ENCODE results near the gene C1QL4. TPM values are rescaled to one million over a fixed set of nuclear protein-coding genes. Genes with fewer than 3 reads are reported as not detected.

The C1QL4 gene
- total and polyA plus RNA-seq, 12 donors: not detected

DNA sequence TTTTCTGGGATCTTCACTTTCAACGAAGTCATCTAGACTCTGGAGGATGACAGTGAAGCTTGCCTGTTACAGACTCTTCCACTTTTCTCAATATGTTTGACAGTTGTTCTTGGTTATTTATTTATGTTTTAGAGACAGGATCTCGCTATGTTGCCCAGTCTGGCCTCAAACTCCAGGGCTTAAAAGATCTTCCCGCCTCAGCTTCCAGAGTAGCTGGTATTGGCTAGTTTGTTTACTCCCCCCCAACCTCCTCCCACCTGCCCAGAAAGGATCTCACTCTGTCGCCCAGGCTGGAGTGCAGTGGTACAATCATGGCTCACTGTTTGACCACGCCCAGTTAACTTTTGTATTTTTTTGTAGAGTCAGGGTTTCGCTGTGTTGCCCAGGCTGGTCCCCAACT is 33.6 kb upstream of the C1QL4 start:
- Histone ChIP-seq H3K27ac (no peak overlapping the region), H3K36me3 (peaks cover 0 to 6% (median 0%) of the 10 kb centered on the region in 9 donors), H3K27me3 (no peaks in the 10 kb centered on the region), H3K9me3 (no peaks in the 10 kb centered on the region), H3K4me1 (peaks cover 0 to 36% (median 31%) of the 10 kb centered on the region in 9 donors), H3K4me3 (no peak overlapping the region)
- ATAC-seq: no peak
- DNase-seq: no peak
- TF ChIP-seq, protein P1, sequence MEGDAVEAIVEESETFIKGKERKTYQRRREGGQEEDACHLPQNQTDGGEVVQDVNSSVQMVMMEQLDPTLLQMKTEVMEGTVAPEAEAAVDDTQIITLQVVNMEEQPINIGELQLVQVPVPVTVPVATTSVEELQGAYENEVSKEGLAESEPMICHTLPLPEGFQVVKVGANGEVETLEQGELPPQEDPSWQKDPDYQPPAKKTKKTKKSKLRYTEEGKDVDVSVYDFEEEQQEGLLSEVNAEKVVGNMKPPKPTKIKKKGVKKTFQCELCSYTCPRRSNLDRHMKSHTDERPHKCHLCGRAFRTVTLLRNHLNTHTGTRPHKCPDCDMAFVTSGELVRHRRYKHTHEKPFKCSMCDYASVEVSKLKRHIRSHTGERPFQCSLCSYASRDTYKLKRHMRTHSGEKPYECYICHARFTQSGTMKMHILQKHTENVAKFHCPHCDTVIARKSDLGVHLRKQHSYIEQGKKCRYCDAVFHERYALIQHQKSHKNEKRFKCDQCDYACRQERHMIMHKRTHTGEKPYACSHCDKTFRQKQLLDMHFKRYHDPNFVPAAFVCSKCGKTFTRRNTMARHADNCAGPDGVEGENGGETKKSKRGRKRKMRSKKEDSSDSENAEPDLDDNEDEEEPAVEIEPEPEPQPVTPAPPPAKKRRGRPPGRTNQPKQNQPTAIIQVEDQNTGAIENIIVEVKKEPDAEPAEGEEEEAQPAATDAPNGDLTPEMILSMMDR (IDR thresholded peaks at IDR 0.05): no peak
- intact Hi-C loops (cut with DNase I): no loop called here
- 93% methylated on average over 6 of the region's 6 CpGs for WGBS, 2 donors

DNA sequence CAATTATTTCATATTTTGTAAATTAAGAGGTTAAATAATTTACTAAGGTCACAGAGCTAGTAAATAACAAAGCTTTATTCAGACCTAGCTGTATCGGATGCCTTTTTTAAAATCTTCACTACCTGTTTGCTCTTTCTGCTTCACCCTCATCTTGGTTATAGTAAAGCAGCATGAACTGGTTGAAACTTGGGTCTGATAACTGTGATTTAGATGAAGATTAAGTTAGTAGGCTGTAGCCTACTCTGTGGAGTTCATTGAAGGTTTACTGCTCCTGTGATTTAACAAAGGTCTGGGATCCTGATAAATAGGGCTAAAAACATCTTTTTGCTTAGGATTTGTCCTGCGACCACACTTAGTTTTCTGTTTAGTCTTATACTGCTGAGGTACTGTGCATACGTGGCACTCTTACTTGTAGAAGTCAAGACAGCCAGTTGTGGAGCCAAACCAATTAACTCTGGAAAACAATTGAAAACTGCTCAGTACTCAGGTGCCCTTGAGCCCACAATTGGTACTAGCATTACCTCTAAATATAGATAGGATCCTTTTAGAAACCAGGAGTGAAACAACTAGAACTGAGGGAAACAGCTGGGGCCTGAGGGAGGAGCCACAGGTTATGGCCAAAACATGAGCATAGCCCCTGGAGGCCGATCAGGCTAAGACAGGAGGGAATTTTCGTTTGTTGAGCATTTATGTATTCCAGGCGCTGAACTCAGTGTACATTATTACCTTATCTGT is 32.6 kb upstream of the C1QL4 start:
- no peak for ATAC-seq
- no peak for DNase-seq
- TF ChIP-seq, protein P1 (IDR thresholded peaks at IDR 0.05): peak in 5 of 9 donors; percentile 32 to 43 (median 38)
- no peaks in the 10 kb centered on the region for H3K27me3 ChIP-seq
- H3K4me1 ChIP-seq: peaks cover 0 to 46% (median 31%) of the 10 kb centered on the region in 9 donors
- peaks cover 0 to 6% (median 0%) of the 10 kb centered on the region in 9 donors for H3K36me3 ChIP-seq
- H3K9me3 ChIP-seq: no peaks in the 10 kb centered on the region
- intact Hi-C loops (cut with DNase I): loop anchor here in 1 of 10 donors (10.0 kb wide), 1 partner anchor 215 kb away; no protein-coding TSS in a partner anchor
- peak overlapping the region in 2 of 10 donors; percentile 1 to 8 for H3K4me3 ChIP-seq
- H3K27ac ChIP-seq: peak overlapping the region in 7 of 10 donors; percentile 3 to 77 (median 46)
- 39% methylated on average over 6 of the region's 6 CpGs for WGBS, 2 donors

DNA sequence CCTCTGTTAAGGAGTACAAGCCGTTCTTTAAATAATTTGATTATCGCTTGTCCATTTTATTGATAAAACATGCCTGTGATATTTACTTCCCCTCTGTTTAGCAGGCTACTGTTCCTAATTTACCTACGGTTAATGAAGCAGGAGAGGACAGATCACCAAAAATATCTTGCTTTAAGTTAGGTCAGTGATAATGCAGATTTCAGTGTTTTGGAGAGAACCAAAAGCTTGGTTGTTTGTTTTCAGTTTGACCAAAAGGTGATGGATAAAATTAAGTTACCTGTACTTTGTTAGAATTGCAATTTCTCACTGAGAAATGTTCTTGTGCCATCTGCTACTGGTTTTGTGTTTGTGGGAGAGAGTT is 31.2 kb upstream of the C1QL4 start:
- peaks cover 0 to 47% (median 31%) of the 10 kb centered on the region in 9 donors for H3K4me1 ChIP-seq
- intact Hi-C loops (cut with DNase I): loop anchor here in 1 of 10 donors (10.0 kb wide), 1 partner anchor 217 kb away; no protein-coding TSS in a partner anchor
- H3K27ac ChIP-seq: peak overlapping the region in 9 of 10 donors; percentile 89 to 99 (median 95)
- WGBS, 2 donors: 9 to 13% methylated on average over 3 of the region's 3 CpGs
- peaks cover 0 to 3% (median 0%) of the 10 kb centered on the region in 9 donors for H3K36me3 ChIP-seq
- TF ChIP-seq, protein P1 (IDR thresholded peaks at IDR 0.05): no peak
- H3K4me3 ChIP-seq: peak overlapping the region; percentile 52 to 93 (median 90)
- H3K9me3 ChIP-seq: no peaks in the 10 kb centered on the region
- H3K27me3 ChIP-seq: no peaks in the 10 kb centered on the region
- DNase-seq (no peak), ATAC-seq (no peak)

DNA sequence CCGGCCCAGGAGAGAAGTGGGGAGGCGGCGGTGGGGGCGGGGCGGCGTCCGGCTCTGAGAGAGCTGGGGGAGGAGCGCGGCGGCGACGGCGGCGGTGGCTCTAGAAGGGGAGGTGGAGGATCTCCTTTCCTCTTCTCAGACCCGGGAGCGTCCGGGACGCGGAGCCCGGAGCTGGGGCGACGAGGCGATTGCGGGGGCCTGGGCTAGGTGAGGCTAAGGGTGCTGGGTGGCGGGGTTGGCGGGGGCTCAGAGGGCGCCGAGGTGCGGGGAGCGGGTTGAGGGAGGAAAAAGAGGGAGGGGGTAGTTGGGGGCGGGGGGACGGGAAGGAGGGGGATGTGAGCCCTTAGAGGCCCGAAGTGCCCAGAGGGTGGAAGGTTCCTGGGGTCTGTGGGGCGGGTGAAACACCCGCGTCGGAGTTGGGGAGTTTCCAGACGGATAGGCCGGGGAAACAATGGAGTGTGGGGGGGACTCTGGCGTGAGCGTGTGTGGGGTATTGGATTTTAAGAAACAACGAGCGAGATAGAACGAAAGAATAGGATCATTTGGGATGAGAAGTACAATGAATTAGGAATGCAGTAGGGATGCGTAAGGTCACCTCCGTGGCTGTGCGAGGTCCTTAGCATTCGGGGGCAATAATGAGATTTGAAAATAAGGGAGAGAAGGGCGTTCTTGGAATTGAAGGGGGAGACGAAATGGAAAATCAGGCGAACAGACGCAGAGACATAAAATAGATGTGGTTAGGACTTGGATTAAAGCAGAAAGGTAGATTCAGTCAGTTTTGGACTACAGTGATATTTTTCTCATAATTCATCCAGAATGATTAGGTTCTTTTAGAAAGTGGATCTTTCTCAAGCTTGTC is 30.6 kb upstream of the C1QL4 start, which contains the start of gene SPATS2:
Gene SPATS2, plus strand, starts transcription at position 82 of the 859 bp plus-strand sequence. CDS start 93,551 bp downstream, outside the sequence.
- TF ChIP-seq, protein P1 (IDR thresholded peaks at IDR 0.05): no peak
- H3K4me3 ChIP-seq: peak within 1 kb of the TSS; percentile 52 to 93 (median 90)
- no peaks in the 10 kb centered on the region for H3K27me3 ChIP-seq
- peaks cover 0 to 47% (median 31%) of the 10 kb centered on the region in 9 donors for H3K4me1 ChIP-seq
- H3K9me3 ChIP-seq: no peaks in the 10 kb centered on the region
- H3K36me3 ChIP-seq: no peaks in the 10 kb centered on the region
- WGBS, 2 donors: 1 to 2% methylated on average over 37 to 52 of the region's 52 CpGs
- ATAC-seq (peak in 6 of 8 donors; percentile 4 to 33 (median 17)), DNase-seq (peak; percentile 94 to 96)
- peak within 1 kb of the TSS; percentile 88 to 99 (median 95) for H3K27ac ChIP-seq
- intact Hi-C loops (cut with DNase I): loop anchor here in 1 of 10 donors (10.0 kb wide), 1 partner anchor 217 kb away; no protein-coding TSS in a partner anchor

Measured in heart right ventricle (tissue), 16 donors.